ENCODE data around the gene KIFAP3.

GRCh38 chr1:169951108-169951507 is 123.4 kb downstream of the KIFAP3 start:
- TF ChIP-seq CTCF (IDR thresholded peaks at IDR 0.05) (no peak), POLR2A (IDR thresholded peaks at IDR 0.05) (no peak)

Measured in prostate gland (tissue), 2 donors.